HEK293T (cell line): ENCODE results near the gene ZNF639.
"Not testable (repeated sequence)": the region's sequence is repeated elsewhere in the genome, so short reads cannot be mapped to it uniquely, and the experiment has no call there.

Experiments used
- CTCF ChIA-PET: fragments of 350-600 bp; formaldehyde crosslinking; extraction: SDS; loops from one replicate; lab custom pipeline; 2021; ENCODE audit warnings: antibody characterized with exemption, inconsistent platforms; lab: Yijun Ruan, JAX
- POLR2A ChIA-PET: fragments of 350-600 bp; formaldehyde crosslinking; extraction: SDS; loops from one replicate; lab custom pipeline; 2020; ENCODE audit warnings: antibody characterized with exemption, inconsistent platforms; lab: Yijun Ruan, JAX
- DNase-seq: peaks from one replicate; pipeline ENCODE4 v3.0.0; 2012; ENCODE audit warnings: mixed read lengths; ENCODE audit errors: extremely low spot score
- ARNT ChIP-seq: fragments of 450-650 bp; IDR thresholded peaks from 2 replicates; pipeline ENCODE4 v1.6.1; 2017; ENCODE audit warnings: mild to moderate bottlenecking
- BHLHE40 ChIP-seq: fragments of 450-650 bp; IDR thresholded peaks from 2 replicates; pipeline ENCODE4 v1.6.1; 2016; ENCODE audit warnings: mild to moderate bottlenecking, moderate library complexity, borderline replicate concordance
- CTBP1 ChIP-seq: fragments of 450-650 bp; IDR thresholded peaks from 2 replicates; pipeline ENCODE4 v1.6.1; 2016; ENCODE audit warnings: borderline replicate concordance
- ELF4 ChIP-seq: fragments of 450-650 bp; IDR thresholded peaks from 2 replicates; pipeline ENCODE4 v1.6.1; 2017; ENCODE audit warnings: antibody characterized with exemption
- FOXA1 ChIP-seq: fragments of 450-650 bp; IDR thresholded peaks from 2 replicates; pipeline ENCODE4 v1.6.1; 2016; ENCODE audit warnings: mild to moderate bottlenecking
- FOXK2 ChIP-seq: fragments of 450-650 bp; IDR thresholded peaks from 2 replicates; pipeline ENCODE4 v1.6.1; 2016; ENCODE audit warnings: mild to moderate bottlenecking
- FOXM1 ChIP-seq: fragments of 450-650 bp; IDR thresholded peaks from 2 replicates; pipeline ENCODE4 v1.6.1; 2017; ENCODE audit warnings: mild to moderate bottlenecking, borderline replicate concordance
- HDGF ChIP-seq: fragments of 450-650 bp; IDR thresholded peaks from 2 replicates; pipeline ENCODE4 v1.6.1; 2017; ENCODE audit warnings: antibody characterized with exemption, borderline replicate concordance
- L3MBTL2 ChIP-seq: fragments of 450-650 bp; conservative IDR thresholded peaks from 2 replicates; pipeline ENCODE4 v1.6.1; 2016; ENCODE audit warnings: mild to moderate bottlenecking
- LEF1 ChIP-seq: fragments of 450-650 bp; IDR thresholded peaks from 2 replicates; pipeline ENCODE4 v1.6.1; 2017; ENCODE audit warnings: mild to moderate bottlenecking, borderline replicate concordance
- NFRKB ChIP-seq: fragments of 450-650 bp; IDR thresholded peaks from 2 replicates; pipeline ENCODE4 v1.6.1; 2016; ENCODE audit warnings: mild to moderate bottlenecking, moderate library complexity
- PKNOX1 ChIP-seq: fragments of 450-650 bp; IDR thresholded peaks from 2 replicates; pipeline ENCODE4 v1.6.1; 2016
- SP1 ChIP-seq: fragments of 450-650 bp; IDR thresholded peaks from 2 replicates; pipeline ENCODE4 v1.6.1; 2017
- SUZ12 ChIP-seq: fragments of 450-650 bp; IDR thresholded peaks from 2 replicates; pipeline ENCODE4 v1.6.1; 2016; ENCODE audit warnings: mild to moderate bottlenecking
- TARDBP ChIP-seq: fragments of 450-650 bp; IDR thresholded peaks from 2 replicates; pipeline ENCODE4 v1.6.1; 2016
- ZNF384 ChIP-seq: fragments of 450-650 bp; IDR thresholded peaks from 2 replicates; pipeline ENCODE4 v1.6.1; 2016

ZNF639 gene

DNA sequence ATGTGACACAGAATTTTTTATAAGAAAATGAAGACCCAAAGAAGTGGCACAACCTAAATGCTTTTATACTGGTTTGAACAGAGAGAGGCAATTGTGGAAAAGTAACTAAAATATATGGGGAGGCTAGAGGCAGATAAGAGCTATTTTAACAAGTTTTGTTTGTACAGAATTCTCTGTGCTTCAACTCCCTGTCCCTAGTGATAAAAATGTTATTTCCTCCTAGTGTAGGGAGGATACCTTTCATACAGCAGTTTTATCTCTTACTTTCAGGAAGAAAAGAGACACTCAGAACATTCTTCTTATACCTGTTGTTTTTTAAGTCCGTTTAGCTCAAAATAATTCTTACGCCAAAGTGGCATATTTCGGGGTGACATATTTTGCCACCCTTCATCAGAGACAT, 21.2 kb upstream of the ZNF639 start:
- TF ChIP-seq FOXA1 (no peak), FOXM1 (no peak), BHLHE40 (no peak), PKNOX1 (no peak), CTBP1 (no peak), SP1 (no peak), ZNF384 (no peak), NFRKB (no peak), HDGF (no peak), LEF1 (no peak), ELF4 (no peak), FOXK2 (no peak), TARDBP (no peak), L3MBTL2 (no peak), ARNT (no peak), SUZ12 (no peak)
- ChIA-PET CTCF (interaction anchor here (1.2 kb wide), 1 partner anchor 20 kb away, joined by 3 read pairs; no protein-coding TSS in a partner anchor), POLR2A (no interaction called here)
- no peak for DNase-seq

GRCh38 chr3:179302111-179302510, 20.7 kb upstream of the ZNF639 start:
- POLR2A ChIA-PET, result no interaction called here
- CTCF ChIA-PET, result interaction anchor here (1.2 kb wide), 1 partner anchor 20 kb away, joined by 3 read pairs; no protein-coding TSS in a partner anchor
- no peak for TF ChIP-seq NFRKB
- no peak for TF ChIP-seq ELF4
- no peak for TF ChIP-seq CTBP1
- no peak for TF ChIP-seq SP1
- TF ChIP-seq FOXA1, result no peak
- no peak for TF ChIP-seq HDGF
- no peak for TF ChIP-seq LEF1
- TF ChIP-seq FOXM1, result no peak
- TF ChIP-seq ARNT, result no peak
- no peak for TF ChIP-seq L3MBTL2
- TF ChIP-seq TARDBP, result no peak
- TF ChIP-seq FOXK2, result no peak
- no peak for TF ChIP-seq BHLHE40
- no peak for DNase-seq

DNA sequence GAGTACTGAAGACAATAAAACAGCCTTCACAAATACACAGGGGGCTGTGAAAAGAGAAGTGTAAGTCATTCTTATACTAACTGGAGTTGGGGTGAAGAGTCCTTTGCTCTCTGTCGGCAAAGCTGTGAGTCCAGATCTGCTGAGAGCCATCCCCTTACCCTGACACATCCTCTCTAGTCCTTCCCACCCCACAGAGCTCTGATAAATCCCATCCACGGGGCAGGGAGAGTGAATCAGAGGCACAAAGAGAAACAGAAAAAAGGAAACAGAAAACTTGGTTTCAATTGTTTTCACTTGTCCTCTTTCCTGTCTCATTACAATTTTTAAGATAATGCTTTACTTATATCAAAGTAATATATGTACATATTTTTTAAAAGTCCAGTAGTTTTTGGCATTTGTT, 18.2 kb upstream of the ZNF639 start:
- TF ChIP-seq FOXA1 (no peak), HDGF (no peak), ELF4 (no peak), PKNOX1 (no peak), SP1 (no peak), BHLHE40 (no peak), FOXK2 (no peak), CTBP1 (no peak), ZNF384 (no peak), LEF1 (no peak), NFRKB (no peak), ARNT (no peak), TARDBP (no peak)
- no peak for DNase-seq
- ChIA-PET POLR2A (no interaction called here), CTCF (no interaction called here)

DNA sequence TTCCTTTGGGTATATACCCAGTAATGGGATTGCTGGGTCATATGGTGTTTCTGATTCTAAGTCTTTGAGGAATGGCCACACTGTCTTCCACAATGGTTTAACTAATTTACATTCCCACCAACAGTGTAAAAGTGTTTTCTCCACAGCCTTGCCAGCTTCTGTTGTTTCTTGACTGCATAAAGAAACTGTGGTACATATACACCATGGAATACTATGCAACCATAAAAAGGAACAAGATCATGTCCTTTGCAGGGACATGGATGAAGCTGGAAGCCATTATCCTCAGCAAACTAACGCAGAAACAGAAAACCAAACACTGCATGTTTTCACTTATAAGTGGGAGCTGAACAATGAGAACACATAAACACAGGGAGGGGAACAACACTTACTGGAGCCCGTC, 15.5 kb upstream of the ZNF639 start:
- CTCF ChIA-PET, POLR2A ChIA-PET, DNase-seq: not testable (repeated sequence)

GRCh38 chr3:179308001-179308400, 14.8 kb upstream of the ZNF639 start:
- no peak for DNase-seq
- ChIA-PET CTCF (no interaction called here), POLR2A (no interaction called here)
- TF ChIP-seq SP1, result no peak

- TF ChIP-seq BHLHE40 (no peak), SP1 (no peak), CTBP1 (no peak), FOXA1 (no peak), ZNF384 (no peak), PKNOX1 (no peak), FOXK2 (no peak), L3MBTL2 (no peak), SUZ12 (no peak), LEF1 (no peak), ELF4 (no peak)
- ChIA-PET CTCF (interaction anchor here (0.6 kb wide), 1 partner anchor 294 kb away, joined by 3 read pairs; no protein-coding TSS in a partner anchor), POLR2A (no interaction called here)
- DNase-seq, result no peak
These were observed 13.4 kb upstream of the ZNF639 start for GRCh38 chr3:179309225-179310078.
